HL-60 (cell line): ENCODE measurements around the gene MOK.

Experiments used
- DNase-seq, 2 experiments: peaks; one replicate each; pipeline ENCODE4 v3.0.0-alpha.2; 2010 to 2020; ENCODE audit warnings: low read depth in 1 of 2, low spot score in 1 of 2
- H3K27ac ChIP-seq: fragments of 250-450 bp; sonication (Bioruptor Pico); replicated peaks from 2 replicates; pipeline ENCODE4 v1.5.1; 2020; ENCODE audit warnings: mild to moderate bottlenecking, moderate library complexity
- H3K27me3 ChIP-seq: fragments of 250-450 bp; sonication (Bioruptor Pico); 2 replicates; pipeline ENCODE4 v1.5.1; 2021; ENCODE audit warnings: mild to moderate bottlenecking, moderate library complexity; ENCODE audit not compliant: insufficient read depth, poor library complexity, severe bottlenecking
- H3K4me3 ChIP-seq: replicated peaks from 2 replicates; pipeline ENCODE4 v1.5.1; 2011; ENCODE audit warnings: mild to moderate bottlenecking, control low read depth, low read length; ENCODE audit not compliant: insufficient read depth
- GABPA ChIP-seq: IDR thresholded peaks from 2 replicates; pipeline ENCODE4 v1.6.1; 2012; ENCODE audit warnings: low read depth
- POLR2AphosphoS5 ChIP-seq: IDR thresholded peaks from 2 replicates; pipeline ENCODE4 v1.6.1; 2012; ENCODE audit warnings: low read depth
- SPI1 ChIP-seq: IDR thresholded peaks from 2 replicates; pipeline ENCODE4 v1.6.1; 2012; ENCODE audit warnings: low read depth, mild to moderate bottlenecking, borderline replicate concordance
- TF ChIP-seq, protein P1 (sequence below): IDR thresholded peaks from one replicate; pipeline ENCODE4 v1.5.1; 2011; ENCODE audit warnings: low read length, control low read depth, inconsistent platforms; ENCODE audit not compliant: insufficient read depth
- TF ChIP-seq, protein P2 (sequence below): IDR thresholded peaks from 2 replicates; pipeline ENCODE4 v1.6.1; 2012; ENCODE audit warnings: low read depth; ENCODE audit not compliant: insufficient replicate concordance

Gene MOK

DNA sequence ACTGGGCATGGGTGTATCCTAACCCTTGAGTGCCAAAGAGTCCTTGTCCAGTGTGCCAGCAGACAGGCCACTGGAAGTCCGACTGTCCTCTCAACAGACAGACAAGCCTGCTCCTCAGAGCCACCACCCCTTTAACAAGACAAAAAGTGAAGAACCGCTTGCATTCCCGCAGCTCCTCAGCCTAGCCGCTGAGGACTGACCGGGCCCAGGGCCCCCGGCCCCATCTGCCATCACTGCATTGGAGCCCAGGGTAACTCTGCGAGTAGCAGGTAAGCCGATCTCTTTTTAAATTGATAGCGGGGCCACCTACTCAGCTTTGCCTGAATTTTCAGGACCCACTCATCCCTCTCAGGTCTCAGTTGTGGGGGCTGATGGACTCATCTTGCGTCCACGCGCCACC lies 68.9 kb downstream of the MOK start:
- H3K27me3 ChIP-seq = peaks cover 2% of the 10 kb centered on the region
- no peak overlapping the region for H3K4me3 ChIP-seq
- TF ChIP-seq, protein P1, sequence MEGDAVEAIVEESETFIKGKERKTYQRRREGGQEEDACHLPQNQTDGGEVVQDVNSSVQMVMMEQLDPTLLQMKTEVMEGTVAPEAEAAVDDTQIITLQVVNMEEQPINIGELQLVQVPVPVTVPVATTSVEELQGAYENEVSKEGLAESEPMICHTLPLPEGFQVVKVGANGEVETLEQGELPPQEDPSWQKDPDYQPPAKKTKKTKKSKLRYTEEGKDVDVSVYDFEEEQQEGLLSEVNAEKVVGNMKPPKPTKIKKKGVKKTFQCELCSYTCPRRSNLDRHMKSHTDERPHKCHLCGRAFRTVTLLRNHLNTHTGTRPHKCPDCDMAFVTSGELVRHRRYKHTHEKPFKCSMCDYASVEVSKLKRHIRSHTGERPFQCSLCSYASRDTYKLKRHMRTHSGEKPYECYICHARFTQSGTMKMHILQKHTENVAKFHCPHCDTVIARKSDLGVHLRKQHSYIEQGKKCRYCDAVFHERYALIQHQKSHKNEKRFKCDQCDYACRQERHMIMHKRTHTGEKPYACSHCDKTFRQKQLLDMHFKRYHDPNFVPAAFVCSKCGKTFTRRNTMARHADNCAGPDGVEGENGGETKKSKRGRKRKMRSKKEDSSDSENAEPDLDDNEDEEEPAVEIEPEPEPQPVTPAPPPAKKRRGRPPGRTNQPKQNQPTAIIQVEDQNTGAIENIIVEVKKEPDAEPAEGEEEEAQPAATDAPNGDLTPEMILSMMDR = no peak
- TF ChIP-seq, protein P2, sequence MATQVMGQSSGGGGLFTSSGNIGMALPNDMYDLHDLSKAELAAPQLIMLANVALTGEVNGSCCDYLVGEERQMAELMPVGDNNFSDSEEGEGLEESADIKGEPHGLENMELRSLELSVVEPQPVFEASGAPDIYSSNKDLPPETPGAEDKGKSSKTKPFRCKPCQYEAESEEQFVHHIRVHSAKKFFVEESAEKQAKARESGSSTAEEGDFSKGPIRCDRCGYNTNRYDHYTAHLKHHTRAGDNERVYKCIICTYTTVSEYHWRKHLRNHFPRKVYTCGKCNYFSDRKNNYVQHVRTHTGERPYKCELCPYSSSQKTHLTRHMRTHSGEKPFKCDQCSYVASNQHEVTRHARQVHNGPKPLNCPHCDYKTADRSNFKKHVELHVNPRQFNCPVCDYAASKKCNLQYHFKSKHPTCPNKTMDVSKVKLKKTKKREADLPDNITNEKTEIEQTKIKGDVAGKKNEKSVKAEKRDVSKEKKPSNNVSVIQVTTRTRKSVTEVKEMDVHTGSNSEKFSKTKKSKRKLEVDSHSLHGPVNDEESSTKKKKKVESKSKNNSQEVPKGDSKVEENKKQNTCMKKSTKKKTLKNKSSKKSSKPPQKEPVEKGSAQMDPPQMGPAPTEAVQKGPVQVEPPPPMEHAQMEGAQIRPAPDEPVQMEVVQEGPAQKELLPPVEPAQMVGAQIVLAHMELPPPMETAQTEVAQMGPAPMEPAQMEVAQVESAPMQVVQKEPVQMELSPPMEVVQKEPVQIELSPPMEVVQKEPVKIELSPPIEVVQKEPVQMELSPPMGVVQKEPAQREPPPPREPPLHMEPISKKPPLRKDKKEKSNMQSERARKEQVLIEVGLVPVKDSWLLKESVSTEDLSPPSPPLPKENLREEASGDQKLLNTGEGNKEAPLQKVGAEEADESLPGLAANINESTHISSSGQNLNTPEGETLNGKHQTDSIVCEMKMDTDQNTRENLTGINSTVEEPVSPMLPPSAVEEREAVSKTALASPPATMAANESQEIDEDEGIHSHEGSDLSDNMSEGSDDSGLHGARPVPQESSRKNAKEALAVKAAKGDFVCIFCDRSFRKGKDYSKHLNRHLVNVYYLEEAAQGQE = no peak
- TF ChIP-seq SPI1 (no peak), POLR2AphosphoS5 (no peak), GABPA (no peak)
- H3K27ac ChIP-seq = no peak overlapping the region
- no peak for DNase-seq

DNA sequence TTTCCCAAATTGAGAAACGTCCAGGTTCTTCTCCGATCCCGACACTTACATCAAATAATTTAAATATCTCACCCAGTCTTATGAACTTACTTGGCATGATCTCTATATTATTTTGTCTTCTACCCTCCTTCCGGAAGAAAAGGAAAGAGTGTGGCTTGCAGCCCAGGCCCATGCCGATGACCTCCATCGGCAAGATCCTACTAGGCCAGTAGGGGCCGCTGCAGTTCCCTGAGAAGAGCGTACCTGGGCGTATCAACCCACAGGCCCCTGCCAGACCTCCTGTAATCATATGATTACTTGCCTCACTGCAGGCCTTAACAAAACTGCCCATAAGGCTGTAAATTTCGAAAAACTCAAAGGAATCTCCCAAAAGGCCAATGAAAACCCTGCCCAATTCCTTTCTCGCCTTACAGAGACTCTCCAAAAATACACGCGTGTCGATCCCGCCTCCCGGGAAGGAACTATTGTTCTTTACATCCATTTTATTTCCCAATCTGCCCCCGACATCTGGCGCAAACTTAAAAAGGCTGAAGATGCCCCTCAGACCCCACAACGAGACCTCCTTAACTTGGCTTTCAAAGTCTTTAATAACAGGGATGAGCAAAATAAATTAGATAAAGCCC lies 69.6 kb downstream of the MOK start:
- TF ChIP-seq POLR2AphosphoS5 = no peak
- TF ChIP-seq, protein P2 = no peak
- TF ChIP-seq, protein P1 = peak; percentile 55
- DNase-seq = peak; percentile 28 to 67
- Histone ChIP-seq H3K27ac (no peak overlapping the region), H3K27me3 (peaks cover 2% of the 10 kb centered on the region), H3K4me3 (no peak overlapping the region)

DNA sequence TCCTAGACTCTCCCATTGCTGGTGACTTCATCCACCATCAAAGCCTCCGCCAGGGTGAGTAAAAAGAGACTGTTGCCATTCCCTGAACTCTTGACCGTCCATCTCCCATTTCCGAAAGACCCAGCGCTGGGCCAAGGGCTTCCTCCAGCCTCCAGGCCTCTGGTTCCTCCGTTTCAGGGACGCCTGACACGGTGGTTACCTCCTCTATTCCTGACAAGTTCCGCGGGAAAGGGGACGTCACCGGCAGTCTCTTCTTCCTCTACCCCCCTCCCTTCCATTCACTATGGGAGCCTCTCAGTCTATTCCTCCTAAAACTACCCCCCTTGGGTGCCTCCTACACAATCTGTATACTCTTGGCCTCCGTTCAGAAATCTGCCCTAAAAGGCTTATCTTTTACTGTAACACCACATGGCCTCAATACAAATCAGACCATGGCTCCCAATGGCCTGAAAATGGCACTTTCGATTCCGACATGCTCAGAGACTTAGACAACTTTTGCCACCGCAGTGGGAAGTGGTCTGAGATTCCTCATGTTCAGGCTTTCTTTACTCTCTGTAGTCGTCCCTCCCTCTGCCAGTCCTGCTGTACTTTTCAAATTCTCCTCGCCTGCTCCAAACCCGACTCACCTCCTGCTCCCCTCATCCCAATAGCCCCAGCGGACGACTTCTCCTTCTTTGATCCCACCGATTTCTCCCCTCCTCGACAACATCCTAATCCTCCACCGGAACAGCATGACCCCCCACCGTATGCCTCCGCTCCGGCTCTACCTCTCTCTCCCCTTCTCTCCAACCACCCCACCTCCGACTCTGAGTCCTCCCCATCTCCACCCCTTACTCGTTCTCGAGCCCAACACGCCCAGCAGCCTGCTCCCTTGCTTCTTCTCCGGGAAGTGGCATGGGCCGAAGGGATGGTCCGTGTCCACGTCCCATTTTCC lies 70.4 kb downstream of the MOK start:
- DNase-seq = no peak
- Histone ChIP-seq H3K27ac (no peak overlapping the region), H3K4me3 (no peak overlapping the region), H3K27me3 (peaks cover 2% of the 10 kb centered on the region)
- TF ChIP-seq, protein P2 = no peak
- no peak for TF ChIP-seq SPI1
- TF ChIP-seq, protein P1 = no peak
- TF ChIP-seq GABPA = no peak
- no peak for TF ChIP-seq POLR2AphosphoS5
